SU-DHL-6 (cell line): ENCODE measurements around the gene SDF2L1.
A peak's percentile ranks its signal among the peaks of the same experiment; 100 is the strongest.

Experiments
- H2AFZ ChIP-seq: fragments of 200-600 bp; sonication (generic); 2 replicates; pipeline ENCODE4 v1.6.1; 2014; ENCODE audit warnings: low read depth, mild to moderate bottlenecking, moderate library complexity, mixed read lengths, antibody characterized with exemption, low read length; ENCODE audit not compliant: severe bottlenecking
- H3F3A ChIP-seq: fragments of 200-600 bp; shearing (Covaris generic); 2 replicates; pipeline ENCODE4 v1.6.0; 2016; ENCODE audit warnings: antibody characterized with exemption, mild to moderate bottlenecking; ENCODE audit not compliant: insufficient read depth
- H3K27ac ChIP-seq: fragments of 200-600 bp; sonication (generic); 2 replicates; pipeline ENCODE4 v1.5.1; 2016; ENCODE audit warnings: low read depth, mild to moderate bottlenecking, low read length, moderate library complexity, mixed read lengths
- H3K27me3 ChIP-seq: fragments of 200-600 bp; sonication (generic), shearing (Covaris generic); 2 replicates; pipeline ENCODE4 v1.6.0; 2014; ENCODE audit warnings: mild to moderate bottlenecking, low read length
- H3K36me3 ChIP-seq: fragments of 200-600 bp; sonication (generic); 2 replicates; pipeline ENCODE4 v1.6.1; 2014; ENCODE audit warnings: mild to moderate bottlenecking, low read length, mixed read lengths
- H3K4me2 ChIP-seq: fragments of 300-600, 200-600 bp; shearing (Covaris generic), sonication (generic); 2 replicates; pipeline ENCODE4 v1.6.0; 2014; ENCODE audit warnings: low read length, low read depth, mild to moderate bottlenecking; ENCODE audit not compliant: poor library complexity, severe bottlenecking
- H3K4me3 ChIP-seq: fragments of 200-600 bp; sonication (generic); 2 replicates; pipeline ENCODE4 v1.5.1; 2014; ENCODE audit warnings: antibody characterized with exemption, low read length, mild to moderate bottlenecking, mixed read lengths; ENCODE audit not compliant: insufficient read depth, poor library complexity, severe bottlenecking
- H3K79me2 ChIP-seq: fragments of 200-600 bp; sonication (generic); 2 replicates; pipeline ENCODE4 v1.6.1; 2014; ENCODE audit warnings: mild to moderate bottlenecking, low read length, moderate library complexity; ENCODE audit not compliant: insufficient read depth
- H3K9ac ChIP-seq: fragments of 200-600 bp; sonication (generic); 2 replicates; pipeline ENCODE4 v1.7.0; 2014; ENCODE audit warnings: mild to moderate bottlenecking, low read length
- H3K9me2 ChIP-seq: fragments of 200-600 bp; sonication (generic); replicated peaks from 2 replicates; pipeline ENCODE4 v1.6.1; 2014; ENCODE audit warnings: low read length; ENCODE audit not compliant: insufficient read depth
- H3K9me3 ChIP-seq: fragments of 200-600 bp; sonication (generic); 2 replicates; pipeline ENCODE4 v1.6.1; 2014; ENCODE audit warnings: low read length, mixed read lengths; ENCODE audit not compliant: insufficient read depth
- H4K20me1 ChIP-seq: fragments of 200-600 bp; sonication (generic); 2 replicates; pipeline ENCODE4 v1.6.1; 2014; ENCODE audit warnings: low read depth, mild to moderate bottlenecking, antibody characterized with exemption, low read length, moderate library complexity, mixed read lengths
- CTCF ChIP-seq: fragments of 200-600 bp; sonication (generic); IDR thresholded peaks from one replicate; pipeline ENCODE4 v1.5.1; 2017; ENCODE audit warnings: antibody characterized with exemption, mild to moderate bottlenecking, low read length, moderate library complexity; ENCODE audit not compliant: insufficient read depth, poor library complexity, severe bottlenecking
- EZH2phosphoT487 ChIP-seq: fragments of 200-600 bp; sonication (generic), shearing (Covaris generic); conservative IDR thresholded peaks from 2 replicates; pipeline ENCODE4 v1.6.1; 2018; ENCODE audit warnings: mild to moderate bottlenecking, antibody characterized with exemption, low read length, moderate library complexity, mixed read lengths

SDF2L1 gene

GRCh38 chr22:21626073-21626734 is 15.9 kb upstream of the SDF2L1 start:
- Histone ChIP-seq H3K9ac (no peak overlapping the region), H3K4me3 (no peak overlapping the region), H3K9me2 (no peaks in the 10 kb centered on the region), H3K9me3 (no peaks in the 10 kb centered on the region), H3K36me3 (no peaks in the 10 kb centered on the region), H3F3A (peaks cover 18% of the 10 kb centered on the region), H3K4me2 (no peak overlapping the region), H3K27ac (no peak overlapping the region), H3K79me2 (peaks cover 12% of the 10 kb centered on the region; the same call in 1 of the 2 replicates), H2AFZ (no peak overlapping the region), H4K20me1 (no peaks in the 10 kb centered on the region), H3K27me3 (no peaks in the 10 kb centered on the region)
- no peak for TF ChIP-seq CTCF
- no peak for TF ChIP-seq EZH2phosphoT487

GRCh38 chr22:21626735-21627469 is 15.2 kb upstream of the SDF2L1 start:
- Histone ChIP-seq H3K36me3 (no peaks in the 10 kb centered on the region), H3K4me2 (no peak overlapping the region), H4K20me1 (no peaks in the 10 kb centered on the region), H3K27me3 (no peaks in the 10 kb centered on the region), H3F3A (peaks cover 18% of the 10 kb centered on the region), H3K9ac (no peak overlapping the region), H2AFZ (no peak overlapping the region), H3K9me3 (no peaks in the 10 kb centered on the region), H3K79me2 (peaks cover 12% of the 10 kb centered on the region; the same call in 1 of the 2 replicates), H3K9me2 (no peaks in the 10 kb centered on the region), H3K27ac (no peak overlapping the region), H3K4me3 (no peak overlapping the region)
- no peak for TF ChIP-seq CTCF
- TF ChIP-seq EZH2phosphoT487, result no peak

- H3K4me2 ChIP-seq, result peak overlapping the region; percentile 69
- H3F3A ChIP-seq, result peaks cover 15% of the 10 kb centered on the region
- H2AFZ ChIP-seq, result no peak overlapping the region
- TF ChIP-seq EZH2phosphoT487, result no peak
- no peak for TF ChIP-seq CTCF
- H3K27me3 ChIP-seq, result no peaks in the 10 kb centered on the region
- H3K9me3 ChIP-seq, result no peaks in the 10 kb centered on the region
- H3K4me3 ChIP-seq, result peak overlapping the region; percentile 99
- H3K9me2 ChIP-seq, result no peaks in the 10 kb centered on the region
- peak overlapping the region; percentile 99 for H3K9ac ChIP-seq
- H3K36me3 ChIP-seq, result no peaks in the 10 kb centered on the region
- H3K79me2 ChIP-seq, result peaks cover 12% of the 10 kb centered on the region; the same call in 1 of the 2 replicates
- no peaks in the 10 kb centered on the region for H4K20me1 ChIP-seq
- peak overlapping the region; percentile 91 for H3K27ac ChIP-seq
Measured at GRCh38 chr22:21628386-21629254, 13.5 kb upstream of the SDF2L1 start.
